MM.1S (cell line): ENCODE results near the gene SS18.
A peak's percentile ranks its signal among the peaks of the same experiment; 100 is the strongest.

ENCODE experiments used
- DNase-seq: peaks from one replicate; pipeline ENCODE4 v3.0.0-alpha.2; 2015
- H2AFZ ChIP-seq: fragments of 300-600 bp; sonication (generic); 2 replicates; pipeline ENCODE4 v1.6.0; 2016; ENCODE audit warnings: antibody characterized with exemption, low read length
- H3F3A ChIP-seq: fragments of 300-600 bp; sonication (generic); 2 replicates; pipeline ENCODE4 v1.6.1; 2016; ENCODE audit warnings: mild to moderate bottlenecking, antibody characterized with exemption, low read length, moderate library complexity, mixed read lengths; ENCODE audit not compliant: insufficient read depth
- H3K27ac ChIP-seq: fragments of 300-600 bp; sonication (generic); 2 replicates; pipeline ENCODE4 v1.5.1; 2016; ENCODE audit warnings: mild to moderate bottlenecking, low read length
- H3K27me3 ChIP-seq: fragments of 300-600 bp; sonication (generic); replicated peaks from 2 replicates; pipeline ENCODE4 v1.6.0; 2016; ENCODE audit warnings: low read length; ENCODE audit not compliant: insufficient read depth
- H3K36me3 ChIP-seq: fragments of 300-600 bp; sonication (generic); replicated peaks from 2 replicates; pipeline ENCODE4 v1.6.1; 2016; ENCODE audit warnings: mild to moderate bottlenecking, low read length, mixed read lengths; ENCODE audit not compliant: insufficient read depth
- H3K4me1 ChIP-seq: fragments of 300-600 bp; sonication (generic); 2 replicates; pipeline ENCODE4 v1.6.1; 2016; ENCODE audit warnings: low read length, mixed read lengths
- H3K4me2 ChIP-seq: fragments of 300-600 bp; sonication (generic); 2 replicates; pipeline ENCODE4 v1.6.0; 2016; ENCODE audit warnings: low read depth, low read length
- H3K4me3 ChIP-seq: fragments of 300-600 bp; sonication (generic); 2 replicates; pipeline ENCODE4 v1.5.1; 2016; ENCODE audit warnings: low read length, mixed read lengths
- H3K79me2 ChIP-seq: fragments of 300-600 bp; sonication (generic); 2 replicates; pipeline ENCODE4 v1.6.1; 2016; ENCODE audit warnings: mixed run types, low read length, mixed read lengths
- H3K9ac ChIP-seq: fragments of 300-600 bp; sonication (generic); 2 replicates; pipeline ENCODE4 v1.6.1; 2016; ENCODE audit warnings: low read length, mixed read lengths
- H3K9me2 ChIP-seq: fragments of 300-600 bp; sonication (generic); replicated peaks from 2 replicates; pipeline ENCODE4 v1.6.1; 2016; ENCODE audit warnings: mild to moderate bottlenecking, low read length, mixed read lengths; ENCODE audit not compliant: insufficient read depth
- H3K9me3 ChIP-seq: fragments of 300-600 bp; sonication (generic); replicated peaks from 2 replicates; pipeline ENCODE4 v1.6.1; 2016; ENCODE audit warnings: mild to moderate bottlenecking, low read length, mixed read lengths; ENCODE audit not compliant: insufficient read depth
- H4K20me1 ChIP-seq: fragments of 300-600 bp; sonication (generic); 2 replicates; pipeline ENCODE4 v1.6.1; 2016; ENCODE audit warnings: mild to moderate bottlenecking, low read length, moderate library complexity, mixed read lengths; ENCODE audit not compliant: insufficient read depth
- EZH2 ChIP-seq: fragments of 300-600 bp; sonication (generic); optimal IDR thresholded peaks from 2 replicates; pipeline ENCODE3; 2017; ENCODE audit warnings: low read depth, mild to moderate bottlenecking, antibody characterized with exemption, low read length, mixed read lengths
- EZH2phosphoT487 ChIP-seq: fragments of 300-600 bp; sonication (generic); IDR thresholded peaks from 2 replicates; pipeline ENCODE4 v1.6.1; 2018; ENCODE audit warnings: antibody characterized with exemption, low read length
- TF ChIP-seq, protein P1 (sequence below): fragments of 300-600 bp; sonication (generic); IDR thresholded peaks from 2 replicates; pipeline ENCODE4 v1.5.1; 2016; ENCODE audit warnings: antibody characterized with exemption, low read length, mixed read lengths

SS18 gene

DNA sequence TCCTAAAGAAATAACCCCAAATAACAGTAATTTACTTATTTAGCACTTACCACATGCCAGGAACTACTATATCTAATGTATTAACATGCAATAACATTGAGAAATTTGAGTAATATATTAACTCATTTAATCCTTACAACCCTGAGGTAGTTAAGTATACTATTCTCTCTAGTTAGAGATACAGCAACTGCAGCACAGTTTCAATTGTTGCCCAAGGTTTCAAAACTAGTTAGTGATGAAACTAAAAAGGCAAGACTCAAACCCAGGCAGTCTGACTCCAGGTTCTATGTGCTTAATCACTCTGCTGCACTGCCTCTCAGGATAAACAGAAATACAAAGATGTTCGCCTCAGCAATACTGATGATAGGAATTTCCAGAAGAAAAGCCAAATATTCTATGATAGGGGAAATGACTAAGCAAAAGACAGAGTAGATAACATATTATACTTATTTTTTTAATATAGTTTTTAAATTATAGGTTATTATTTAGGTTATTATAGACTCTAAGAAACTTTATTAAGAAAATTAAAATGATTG, 88.0 kb downstream of the SS18 start:
- peak; percentile 31 for DNase-seq
- Histone ChIP-seq H3K27ac (no peak overlapping the region), H4K20me1 (no peaks in the 10 kb centered on the region), H3K9me3 (no peaks in the 10 kb centered on the region), H3K9me2 (no peaks in the 10 kb centered on the region), H3K4me2 (no peak overlapping the region), H3K4me3 (no peak overlapping the region), H2AFZ (no peak overlapping the region), H3K79me2 (no peaks in the 10 kb centered on the region), H3K4me1 (peaks cover 5% of the 10 kb centered on the region; the same call in 1 of the 2 replicates), H3K9ac (no peak overlapping the region), H3F3A (peaks cover 3% of the 10 kb centered on the region; the same call in 1 of the 2 replicates), H3K36me3 (no peaks in the 10 kb centered on the region), H3K27me3 (no peaks in the 10 kb centered on the region)
- no peak for TF ChIP-seq EZH2
- no peak for TF ChIP-seq EZH2phosphoT487
- TF ChIP-seq, protein P1, sequence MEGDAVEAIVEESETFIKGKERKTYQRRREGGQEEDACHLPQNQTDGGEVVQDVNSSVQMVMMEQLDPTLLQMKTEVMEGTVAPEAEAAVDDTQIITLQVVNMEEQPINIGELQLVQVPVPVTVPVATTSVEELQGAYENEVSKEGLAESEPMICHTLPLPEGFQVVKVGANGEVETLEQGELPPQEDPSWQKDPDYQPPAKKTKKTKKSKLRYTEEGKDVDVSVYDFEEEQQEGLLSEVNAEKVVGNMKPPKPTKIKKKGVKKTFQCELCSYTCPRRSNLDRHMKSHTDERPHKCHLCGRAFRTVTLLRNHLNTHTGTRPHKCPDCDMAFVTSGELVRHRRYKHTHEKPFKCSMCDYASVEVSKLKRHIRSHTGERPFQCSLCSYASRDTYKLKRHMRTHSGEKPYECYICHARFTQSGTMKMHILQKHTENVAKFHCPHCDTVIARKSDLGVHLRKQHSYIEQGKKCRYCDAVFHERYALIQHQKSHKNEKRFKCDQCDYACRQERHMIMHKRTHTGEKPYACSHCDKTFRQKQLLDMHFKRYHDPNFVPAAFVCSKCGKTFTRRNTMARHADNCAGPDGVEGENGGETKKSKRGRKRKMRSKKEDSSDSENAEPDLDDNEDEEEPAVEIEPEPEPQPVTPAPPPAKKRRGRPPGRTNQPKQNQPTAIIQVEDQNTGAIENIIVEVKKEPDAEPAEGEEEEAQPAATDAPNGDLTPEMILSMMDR: no peak

DNA sequence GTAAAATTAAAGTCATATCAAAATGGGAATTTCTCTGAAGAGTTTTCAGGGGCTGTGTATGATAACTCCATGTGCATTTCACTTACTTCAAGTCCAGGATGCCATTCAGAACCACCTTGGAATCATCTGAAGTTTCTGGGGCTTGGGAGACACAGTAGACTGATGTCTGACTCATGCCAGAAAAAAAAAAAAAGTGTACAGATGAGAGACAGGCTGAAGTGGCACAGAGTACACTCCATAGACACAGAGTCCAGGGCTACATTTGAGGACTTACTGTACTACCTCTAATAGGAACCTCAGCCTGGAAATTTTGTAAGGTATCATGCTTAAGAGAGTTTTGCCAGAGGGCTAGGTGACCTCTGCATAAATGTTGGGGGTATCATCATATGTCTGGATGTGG, 92.0 kb downstream of the SS18 start:
- Histone ChIP-seq H3K4me2 (no peak overlapping the region), H3F3A (peaks cover 3% of the 10 kb centered on the region; the same call in 1 of the 2 replicates), H3K27me3 (no peaks in the 10 kb centered on the region), H3K4me1 (peaks cover 5% of the 10 kb centered on the region; the same call in 1 of the 2 replicates), H3K4me3 (no peak overlapping the region), H4K20me1 (no peaks in the 10 kb centered on the region), H3K9ac (no peak overlapping the region), H2AFZ (no peak overlapping the region), H3K79me2 (no peaks in the 10 kb centered on the region), H3K36me3 (no peaks in the 10 kb centered on the region), H3K9me2 (no peaks in the 10 kb centered on the region), H3K27ac (no peak overlapping the region), H3K9me3 (no peaks in the 10 kb centered on the region)
- no peak for TF ChIP-seq EZH2
- TF ChIP-seq, protein P1: no peak
- TF ChIP-seq EZH2phosphoT487: no peak
- DNase-seq: no peak

DNA sequence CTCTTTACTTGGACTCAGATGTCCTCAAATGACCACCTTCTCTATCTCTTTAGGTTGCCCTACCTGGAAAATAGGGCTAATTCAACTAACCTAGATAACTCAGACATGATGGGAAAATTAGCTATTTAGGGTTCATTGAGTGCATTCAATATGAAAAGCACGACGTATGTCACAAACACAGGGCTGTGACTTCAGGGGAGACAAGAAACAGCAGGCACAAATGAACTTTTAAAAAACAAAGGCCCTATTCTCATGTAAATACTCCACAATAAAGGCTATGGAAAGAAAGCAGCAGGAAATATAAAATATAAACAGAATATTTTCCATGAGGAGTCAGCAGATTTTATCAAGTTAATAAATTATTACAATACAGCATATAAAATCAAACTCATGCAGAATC, 97.8 kb downstream of the SS18 start:
- Histone ChIP-seq H3K27me3 (no peaks in the 10 kb centered on the region), H3K36me3 (no peaks in the 10 kb centered on the region), H3K4me2 (no peak overlapping the region), H3K4me3 (no peak overlapping the region), H4K20me1 (no peaks in the 10 kb centered on the region), H3K4me1 (no peaks in the 10 kb centered on the region), H3K79me2 (no peaks in the 10 kb centered on the region), H3F3A (no peaks in the 10 kb centered on the region), H3K9me3 (no peaks in the 10 kb centered on the region), H3K9me2 (no peaks in the 10 kb centered on the region), H2AFZ (no peak overlapping the region), H3K9ac (no peak overlapping the region), H3K27ac (no peak overlapping the region)
- no peak for DNase-seq
- no peak for TF ChIP-seq EZH2phosphoT487
- no peak for TF ChIP-seq EZH2
- TF ChIP-seq, protein P1: no peak
